Raji (cell line): Measurements from ENCODE around the gene RSPH4A.

Experiments
- POLR2A ChIP-seq: IDR thresholded peaks from 2 replicates; pipeline ENCODE4 v1.6.1; 2011; ENCODE audit warnings: low read depth, low read length, control low read depth; ENCODE audit not compliant: insufficient read depth

RSPH4A gene

GRCh38 chr6:116605935-116606334 is 10.3 kb upstream of the RSPH4A start:
- TF ChIP-seq POLR2A: no peak

- no peak for TF ChIP-seq POLR2A
Measured at GRCh38 chr6:116611056-116611455, 5.2 kb upstream of the RSPH4A start.

GRCh38 chr6:116616737-116617053 is 416 bp downstream of the RSPH4A start:
- no peak for TF ChIP-seq POLR2A

GRCh38 chr6:116624036-116624805 is 7.9 kb downstream of the RSPH4A start:
- no peak for TF ChIP-seq POLR2A

- TF ChIP-seq POLR2A: no peak
Measured at GRCh38 chr6:116625872-116626271, 9.6 kb downstream of the RSPH4A start.

- no peak for TF ChIP-seq POLR2A
Measured at GRCh38 chr6:116629563-116629981, 13.3 kb downstream of the RSPH4A start.

GRCh38 chr6:116631379-116631990 is 15.2 kb downstream of the RSPH4A start:
- TF ChIP-seq POLR2A: no peak

- no peak for TF ChIP-seq POLR2A
Measured at GRCh38 chr6:116633685-116634084, 17.4 kb downstream of the RSPH4A start.

- no peak for TF ChIP-seq POLR2A
Measured at GRCh38 chr6:116648156-116648555, 31.9 kb downstream of the RSPH4A start.

- no peak for TF ChIP-seq POLR2A
Measured at GRCh38 chr6:116649129-116649528, 32.9 kb downstream of the RSPH4A start.

GRCh38 chr6:116651916-116652315 is 35.6 kb downstream of the RSPH4A start:
- TF ChIP-seq POLR2A: no peak

GRCh38 chr6:116661594-116661993 is 45.3 kb downstream of the RSPH4A start:
- no peak for TF ChIP-seq POLR2A

- no peak for TF ChIP-seq POLR2A
Measured at GRCh38 chr6:116662202-116662601, 45.9 kb downstream of the RSPH4A start.

- no peak for TF ChIP-seq POLR2A
Measured at GRCh38 chr6:116663308-116663707, 47.0 kb downstream of the RSPH4A start.

GRCh38 chr6:116665464-116665863 is 49.2 kb downstream of the RSPH4A start:
- no peak for TF ChIP-seq POLR2A

GRCh38 chr6:116666869-116667268 is 50.6 kb downstream of the RSPH4A start:
- no peak for TF ChIP-seq POLR2A

GRCh38 chr6:116667623-116668022 is 51.3 kb downstream of the RSPH4A start:
- TF ChIP-seq POLR2A: no peak
